HepG2 (cell line): ENCODE data around the gene FNIP2. TPM values are rescaled to one million over a fixed set of nuclear protein-coding genes. Genes with fewer than 3 reads are reported as not detected.
"Not testable (repeated sequence)": the region's sequence is repeated elsewhere in the genome, so short reads cannot be mapped to it uniquely, and the experiment has no call there.

Source experiments
- ATAC-seq: fragments of 200-7000 bp; cut with Tn5 transposase; 3 replicates; pipeline ENCODE4 v1.9.1; 2020; ENCODE audit warnings: mild to moderate bottlenecking, moderate library complexity
- BruUV-seq: library from RNA; stranded (reverse); fragments of 400-500 nt; replicated peaks from 2 replicates; lab custom pipeline; 2021; lab: Mats Ljungman, UMichigan
- CTCF ChIA-PET: fragments of 300-600 bp; formaldehyde crosslinking; extraction: SDS; loops from one replicate; lab custom pipeline; 2021; ENCODE audit warnings: low total read pairs, inconsistent platforms, low intra/inter-chr PET ratio; lab: Yijun Ruan, JAX
- POLR2A ChIA-PET: fragments of 350-600 bp; sonication (Branson Sonifier 250); formaldehyde crosslinking; loops from one replicate; lab custom pipeline; 2020; ENCODE audit warnings: antibody characterized with exemption, inconsistent platforms; lab: Yijun Ruan, JAX
- DNase-seq: peaks from one replicate; pipeline ENCODE4 v3.0.0-alpha.2; 2015; ENCODE audit warnings: low spot score
- FAIRE-seq: peaks from 3 replicates; lab custom pipeline; 2011; peaks lifted over from hg19 to GRCh38; lab: Jason Lieb, UNC
- H2AFZ ChIP-seq: one replicate; pipeline ENCODE4 v1.6.1; 2011; ENCODE audit warnings: low read length, inconsistent platforms
- H3K27ac ChIP-seq: fragments of 300-600 bp; 3 replicates; pipeline ENCODE4 v1.8.0; 2011; ENCODE audit warnings: mixed run types, mild to moderate bottlenecking, mixed read lengths, low read length, inconsistent platforms; ENCODE audit not compliant: insufficient read depth; ENCODE audit errors: extremely low read length
- H3K27me3 ChIP-seq, 2 experiments: fragments of 200-600 bp in 1 of 2; 2 replicates in 1 of 2; 3 replicates in 1 of 2; pipeline versions ENCODE4 v1.6.0 to v1.8.0; 2011; ENCODE audit warnings: low read length in 2 of 2, mild to moderate bottlenecking in 2 of 2, moderate library complexity in 2 of 2, inconsistent platforms in 1 of 2; ENCODE audit not compliant: insufficient read depth in 2 of 2, control insufficient read depth in 1 of 2
- H3K36me3 ChIP-seq, 2 experiments: fragments of 200-600 bp in 1 of 2; replicated peaks in 1 of 2; 2 replicates in 1 of 2; 3 replicates in 1 of 2; pipeline versions ENCODE4 v1.5.1 to v1.8.0; 2011; ENCODE audit warnings: low read length in 2 of 2, inconsistent platforms in 1 of 2; ENCODE audit not compliant: insufficient read depth in 2 of 2, control insufficient read depth in 1 of 2
- H3K4me1 ChIP-seq: 2 replicates; pipeline ENCODE4 v1.5.1; 2012; ENCODE audit warnings: low read length, inconsistent platforms; ENCODE audit not compliant: insufficient read depth
- H3K4me2 ChIP-seq: 2 replicates; pipeline ENCODE4 v1.6.0; 2011; ENCODE audit warnings: low read depth, low read length, inconsistent platforms
- H3K4me3 ChIP-seq, 3 experiments: fragments of 200-600 bp in 1 of 3; sonication (generic), shearing (Covaris generic) in 1 of 3; replicated peaks in 1 of 3; 2 replicates each; pipeline ENCODE4 v1.5.1; 2011 to 2016; ENCODE audit warnings: low read length in 3 of 3, inconsistent platforms in 2 of 3, low read depth in 2 of 3, mild to moderate bottlenecking in 2 of 3, control low read depth in 1 of 3, mixed read lengths in 1 of 3; ENCODE audit not compliant: insufficient read depth in 1 of 3
- H3K79me2 ChIP-seq: one replicate; pipeline ENCODE4 v1.6.1; 2011; ENCODE audit warnings: low read length, inconsistent platforms; ENCODE audit not compliant: insufficient read depth
- H3K9ac ChIP-seq: 2 replicates; pipeline ENCODE4 v1.6.0; 2011; ENCODE audit warnings: mild to moderate bottlenecking, low read depth, low read length, inconsistent platforms; ENCODE audit not compliant: insufficient read depth
- H3K9me3 ChIP-seq: 2 replicates; pipeline ENCODE4 v1.5.1; 2012; ENCODE audit warnings: mild to moderate bottlenecking, low read length
- H4K20me1 ChIP-seq: 2 replicates; pipeline ENCODE4 v1.6.0; 2011; ENCODE audit warnings: inconsistent platforms, mild to moderate bottlenecking, low read length, moderate library complexity; ENCODE audit not compliant: insufficient read depth
- WGBS: methylation state at CpG from one replicate; pipeline ENCODE4 v1.1.6; 2017; ENCODE audit warnings: low lambda C conversion rate; 5-methylcytosine and 5-hydroxymethylcytosine counted together
- in situ Hi-C: cut with HindIII; loops from 2 replicates; pipeline ENCODE4 v1.10.0; 2017; ENCODE audit warnings: low pct_unique_long_range_greater_than_20kb; ENCODE audit not compliant: extremely low pct_ligation_motif_present
- intact Hi-C: fragments of 100-400 bp; cut with micrococcal nuclease; formaldehyde crosslinking; loops from one replicate; pipeline ENCODE4 v1.10.0; 2022; ENCODE audit not compliant: unreplicated experiment
- polyA plus RNA-seq, 8 experiments: library from polyadenylated mRNA; depleted of rRNA in 3 of 8; stranded (reverse) in 7 of 8; unstranded in 1 of 8; fragments of >200 nt; fragmentation: Illumina TruSeq in 4 of 8; extraction: Trizol in 4 of 8; gene quantifications; 2 replicates each; pipeline versions ENCODE4 v1.2.1 to v1.2.3, GENCODE V29; 2011 to 2016; ENCODE audit warnings: low read depth in 4 of 8, missing spikeins in 1 of 8, mixed read lengths in 1 of 8; ENCODE audit not compliant: insufficient read depth in 1 of 8
- small RNA-seq, 3 experiments: library from RNA; depleted of rRNA; stranded (forward); fragments of <200 nt; gene quantifications; one replicate each; pipeline ENCODE3, GENCODE V24; 2012; ENCODE audit warnings: low read depth in 2 of 3, low replicate concordance in 1 of 3; ENCODE audit not compliant: insufficient read length in 3 of 3, insufficient read depth in 2 of 3
- total RNA-seq, 5 experiments: library from RNA; depleted of rRNA; stranded (reverse); fragments of >200 nt; fragmentation: Illumina TruSeq; extraction: Trizol; gene quantifications; 2 replicates each; pipeline ENCODE4 v1.2.3, GENCODE V29; 2016; ENCODE audit warnings: low read depth in 1 of 5

FNIP2 gene
- total and polyA plus RNA-seq, 2 of the 13 experiments (the other 11 are each of a cell fraction or from before 2014, with no cell fraction given), result 15.5 to 21.0 TPM

DNA sequence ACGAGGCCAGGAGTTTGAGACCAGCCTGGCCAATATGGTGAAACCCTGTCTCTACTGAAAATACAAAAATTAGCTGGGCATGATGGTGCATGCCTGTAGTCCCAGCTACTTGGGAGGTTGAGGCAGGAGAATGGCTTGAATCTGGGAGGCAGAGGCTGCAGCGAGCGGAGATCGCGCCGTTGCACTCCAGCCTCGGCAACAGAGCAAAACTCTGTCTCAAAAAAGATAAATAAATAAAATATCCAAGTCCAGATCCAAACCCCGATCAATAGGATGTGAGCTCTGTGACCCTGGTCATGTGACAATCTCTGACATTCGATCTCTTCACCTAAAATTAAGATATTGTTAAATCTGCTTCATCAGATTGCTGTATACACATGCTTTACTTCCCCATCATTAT is 187.5 kb downstream of the FNIP2 start:
- peaks cover 17% of the 10 kb centered on the region for H3K9me3 ChIP-seq
- H2AFZ ChIP-seq, DNase-seq, ATAC-seq, H3K27me3 ChIP-seq, H3K4me2 ChIP-seq, POLR2A ChIA-PET, H3K9ac ChIP-seq, H4K20me1 ChIP-seq, H3K4me1 ChIP-seq, H3K79me2 ChIP-seq, H3K27ac ChIP-seq, BruUV-seq, FAIRE-seq, H3K36me3 ChIP-seq, intact Hi-C loops, in situ Hi-C loops, CTCF ChIA-PET, H3K4me3 ChIP-seq: not testable (repeated sequence)
- 68% methylated on average over 9 of the region's 9 CpGs for WGBS

DNA sequence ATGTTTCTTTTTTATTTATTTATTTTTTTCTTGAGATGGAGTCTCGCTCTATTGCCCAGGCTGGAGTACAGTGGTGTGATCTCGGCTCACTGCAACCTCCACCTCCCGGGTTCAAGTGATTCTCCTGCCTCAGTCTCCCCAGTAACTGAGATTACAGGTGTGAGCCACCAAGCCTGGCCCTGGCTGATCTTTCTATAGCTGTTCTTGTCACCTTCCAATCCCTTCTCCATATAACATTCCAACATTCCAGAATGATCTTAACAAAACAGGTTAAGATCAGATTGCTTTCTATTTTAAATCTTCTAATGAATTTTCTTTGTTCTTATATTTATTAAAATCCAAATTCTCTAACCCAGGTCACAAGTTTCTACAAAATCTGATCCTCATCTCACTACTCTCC is 188.1 kb downstream of the FNIP2 start:
- ATAC-seq, H3K4me1 ChIP-seq, H3K79me2 ChIP-seq, H3K9ac ChIP-seq, H3K36me3 ChIP-seq, H3K27ac ChIP-seq, H2AFZ ChIP-seq, H4K20me1 ChIP-seq, intact Hi-C loops, H3K4me2 ChIP-seq, in situ Hi-C loops, FAIRE-seq, BruUV-seq, CTCF ChIA-PET, H3K4me3 ChIP-seq, H3K27me3 ChIP-seq, DNase-seq, POLR2A ChIA-PET: not testable (repeated sequence)
- WGBS, result 35% methylated on average over 3 of the region's 3 CpGs
- H3K9me3 ChIP-seq, result peaks cover 16% of the 10 kb centered on the region

Small RNA genes lying within 50 kb of the gene (small RNA-seq; reads per million reads assigned to genes)
- gene RF00157 (0 reads per million in 3 experiments), gene RNU6-128P (0 to 0.97 (median 0.65) reads per million in 3 experiments)

Other genes starting within 250 kb of the FNIP2 start
- gene RXFP1, start 247.1 kb upstream of the FNIP2 start, total RNA-seq (2016; rRNA removed; fragmentation: Illumina TruSeq; extraction: Trizol), result not detected in 2 replicates
- gene RXFP1, start 247.1 kb upstream of the FNIP2 start, polyA plus RNA-seq (2011; rRNA removed), result not detected in 2 replicates
- gene C4orf46, start 97.1 kb upstream of the FNIP2 start, total RNA-seq (2016; rRNA removed; fragmentation: Illumina TruSeq; extraction: Trizol), result 10.4 and 16.7 TPM in 2 replicates
- gene C4orf46, start 97.1 kb upstream of the FNIP2 start, polyA plus RNA-seq (2011; rRNA removed), result 5.4 and 8.5 TPM in 2 replicates
- 13.5 and 14.7 TPM in 2 replicates for gene ETFDH, start 96.7 kb upstream of the FNIP2 start, total RNA-seq (2016; rRNA removed; fragmentation: Illumina TruSeq; extraction: Trizol)
- 15.3 and 17.8 TPM in 2 replicates for gene ETFDH, start 96.7 kb upstream of the FNIP2 start, polyA plus RNA-seq (2011; rRNA removed)
- 63.4 and 73.3 TPM in 2 replicates for gene PPID, start 45.6 kb upstream of the FNIP2 start, total RNA-seq (2016; rRNA removed; fragmentation: Illumina TruSeq; extraction: Trizol)
- gene PPID, start 45.6 kb upstream of the FNIP2 start, polyA plus RNA-seq (2011; rRNA removed), result 14.1 and 15.4 TPM in 2 replicates